HepG2 (cell line): ENCODE results near the gene MYO3B.

Experiments
- BHLHE40 ChIP-seq: IDR thresholded peaks from 2 replicates; pipeline ENCODE4 v1.6.1; 2011; ENCODE audit warnings: low read length, improper control_type of control experiment
- BRF2 ChIP-seq: sonication (generic); formaldehyde crosslinking; IDR thresholded peaks from 2 replicates; pipeline ENCODE4 v1.8.1; 2022; ENCODE audit warnings: mild to moderate bottlenecking, missing genetic modification reagents
- CTCF ChIP-seq: sonication (generic); formaldehyde crosslinking; IDR thresholded peaks from 2 replicates; pipeline ENCODE4 v1.5.0; 2020; ENCODE audit warnings: mild to moderate bottlenecking, missing genetic modification reagents, moderate library complexity
- KLF12 ChIP-seq: sonication (generic); formaldehyde crosslinking; IDR thresholded peaks from 2 replicates; pipeline ENCODE4 v1.4.0; 2020; ENCODE audit warnings: missing genetic modification reagents, borderline replicate concordance
- NFE2L2 ChIP-seq: fragments of 150-350 bp; IDR thresholded peaks from 2 replicates; pipeline ENCODE4 v1.6.1; 2014; ENCODE audit warnings: low read length
- RNF219 ChIP-seq: sonication (generic); formaldehyde crosslinking; IDR thresholded peaks from 2 replicates; pipeline ENCODE4 v1.5.0; 2020; ENCODE audit warnings: mild to moderate bottlenecking, missing genetic modification reagents
- SIN3B ChIP-seq: fragments of 150-350 bp; IDR thresholded peaks from 2 replicates; pipeline ENCODE4 v1.6.1; 2014; ENCODE audit warnings: low read length
- TOPORS ChIP-seq: sonication (generic); formaldehyde crosslinking; IDR thresholded peaks from 2 replicates; pipeline ENCODE4 v1.8.0; 2023; ENCODE audit warnings: mild to moderate bottlenecking, missing genetic modification reagents
- ZIK1 ChIP-seq: sonication (generic); formaldehyde crosslinking; IDR thresholded peaks from 2 replicates; pipeline ENCODE4 v1.5.0; 2020; ENCODE audit warnings: mild to moderate bottlenecking, low read depth, missing genetic modification reagents, borderline replicate concordance
- ZNF776 ChIP-seq: sonication (generic); formaldehyde crosslinking; IDR thresholded peaks from 2 replicates; pipeline ENCODE4 v1.4.0; 2020; ENCODE audit warnings: mild to moderate bottlenecking, missing genetic modification reagents
- TF ChIP-seq, protein P1 (sequence below): sonication (generic); formaldehyde crosslinking; IDR thresholded peaks from 2 replicates; pipeline ENCODE4 v1.5.0; 2020; ENCODE audit warnings: missing genetic modification reagents
- TF ChIP-seq, protein P2 (sequence below): sonication (generic); formaldehyde crosslinking; IDR thresholded peaks from 2 replicates; pipeline ENCODE4 v1.5.1; 2020; ENCODE audit warnings: mild to moderate bottlenecking, missing genetic modification reagents
- TF ChIP-seq, protein P3 (sequence below): IDR thresholded peaks from 2 replicates; pipeline ENCODE4 v1.6.1; 2018; ENCODE audit warnings: missing genetic modification reagents

GRCh38 chr2:170267071-170267470, 89.1 kb downstream of the MYO3B start:
- TF ChIP-seq BHLHE40 (no peak), ZIK1 (CRISPR knock-in tag) (no peak), TOPORS (CRISPR knock-in tag) (no peak), KLF12 (no peak), RNF219 (CRISPR knock-in tag) (no peak), SIN3B (no peak), CTCF (CRISPR knock-in tag) (no peak), BRF2 (no peak), ZNF776 (CRISPR knock-in tag) (no peak), NFE2L2 (no peak)
- TF ChIP-seq, protein P1, sequence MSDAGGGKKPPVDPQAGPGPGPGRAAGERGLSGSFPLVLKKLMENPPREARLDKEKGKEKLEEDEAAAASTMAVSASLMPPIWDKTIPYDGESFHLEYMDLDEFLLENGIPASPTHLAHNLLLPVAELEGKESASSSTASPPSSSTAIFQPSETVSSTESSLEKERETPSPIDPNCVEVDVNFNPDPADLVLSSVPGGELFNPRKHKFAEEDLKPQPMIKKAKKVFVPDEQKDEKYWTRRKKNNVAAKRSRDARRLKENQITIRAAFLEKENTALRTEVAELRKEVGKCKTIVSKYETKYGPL = no peak
- TF ChIP-seq, protein P2, sequence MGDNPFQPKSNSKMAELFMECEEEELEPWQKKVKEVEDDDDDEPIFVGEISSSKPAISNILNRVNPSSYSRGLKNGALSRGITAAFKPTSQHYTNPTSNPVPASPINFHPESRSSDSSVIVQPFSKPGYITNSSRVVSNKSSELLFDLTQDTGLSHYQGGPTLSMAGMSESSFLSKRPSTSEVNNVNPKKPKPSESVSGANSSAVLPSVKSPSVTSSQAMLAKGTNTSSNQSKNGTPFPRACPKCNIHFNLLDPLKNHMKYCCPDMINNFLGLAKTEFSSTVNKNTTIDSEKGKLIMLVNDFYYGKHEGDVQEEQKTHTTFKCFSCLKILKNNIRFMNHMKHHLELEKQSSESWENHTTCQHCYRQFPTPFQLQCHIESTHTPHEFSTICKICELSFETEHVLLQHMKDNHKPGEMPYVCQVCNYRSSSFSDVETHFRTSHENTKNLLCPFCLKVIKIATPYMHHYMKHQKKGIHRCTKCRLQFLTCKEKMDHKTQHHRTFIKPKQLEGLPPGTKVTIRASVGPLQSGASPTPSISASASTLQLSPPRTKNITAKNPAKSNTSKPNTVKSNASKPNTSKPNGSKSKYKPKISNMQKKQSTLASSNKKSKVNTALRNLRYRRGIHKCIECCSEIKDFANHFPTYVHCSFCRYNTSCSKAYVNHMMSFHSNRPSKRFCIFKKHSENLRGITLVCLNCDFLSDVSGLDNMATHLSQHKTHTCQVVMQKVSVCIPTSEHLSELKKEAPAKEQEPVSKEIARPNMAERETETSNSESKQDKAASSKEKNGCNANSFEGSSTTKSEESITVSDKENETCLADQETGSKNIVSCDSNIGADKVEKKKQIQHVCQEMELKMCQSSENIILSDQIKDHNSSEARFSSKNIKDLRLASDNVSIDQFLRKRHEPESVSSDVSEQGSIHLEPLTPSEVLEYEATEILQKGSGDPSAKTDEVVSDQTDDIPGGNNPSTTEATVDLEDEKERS (CRISPR knock-in tag) = no peak
- TF ChIP-seq, protein P3, sequence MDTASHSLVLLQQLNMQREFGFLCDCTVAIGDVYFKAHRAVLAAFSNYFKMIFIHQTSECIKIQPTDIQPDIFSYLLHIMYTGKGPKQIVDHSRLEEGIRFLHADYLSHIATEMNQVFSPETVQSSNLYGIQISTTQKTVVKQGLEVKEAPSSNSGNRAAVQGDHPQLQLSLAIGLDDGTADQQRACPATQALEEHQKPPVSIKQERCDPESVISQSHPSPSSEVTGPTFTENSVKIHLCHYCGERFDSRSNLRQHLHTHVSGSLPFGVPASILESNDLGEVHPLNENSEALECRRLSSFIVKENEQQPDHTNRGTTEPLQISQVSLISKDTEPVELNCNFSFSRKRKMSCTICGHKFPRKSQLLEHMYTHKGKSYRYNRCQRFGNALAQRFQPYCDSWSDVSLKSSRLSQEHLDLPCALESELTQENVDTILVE = no peak
